H1 (cell line): ENCODE measurements around the gene IQSEC3. TPM values are rescaled to one million over a fixed set of nuclear protein-coding genes. Genes with fewer than 3 reads are reported as not detected.

Source experiments
- CBX8 ChIP-seq: fragments of 300-800, 300-1000 bp; sonication (generic); IDR thresholded peaks from 2 replicates; pipeline ENCODE4 v1.7.1; 2016; ENCODE audit warnings: low read depth, low read length, borderline replicate concordance
- CHD2 ChIP-seq: IDR thresholded peaks from 2 replicates; pipeline ENCODE4 v1.6.1; 2012; ENCODE audit warnings: low read length, improper control_type of control experiment
- HDAC6 ChIP-seq: IDR thresholded peaks from one replicate; pipeline ENCODE4 v1.7.1; 2012; ENCODE audit warnings: low read depth, mild to moderate bottlenecking, inconsistent platforms, low read length, moderate library complexity
- JUND ChIP-seq: IDR thresholded peaks from 2 replicates; pipeline ENCODE4 v1.6.1; 2011; ENCODE audit warnings: mild to moderate bottlenecking, improper control_type of control experiment, low read length
- TAF1 ChIP-seq: IDR thresholded peaks from 2 replicates; pipeline ENCODE4 v1.6.1; 2011; ENCODE audit warnings: mild to moderate bottlenecking, low read depth, low read length
- polyA plus RNA-seq, 7 experiments: library from polyadenylated mRNA; depleted of rRNA in 3 of 7; stranded (reverse) in 5 of 7; unstranded in 2 of 7; fragments of >200 nt in 5 of 7; fragments of 200-250 nt in 2 of 7; gene quantifications; 1 replicate in 5 of 7; 2 replicates in 1 of 7; 4 replicates in 1 of 7; pipeline versions ENCODE4 v1.2.1 to v1.2.3, GENCODE V29; 2011 to 2013; ENCODE audit warnings: missing spikeins in 2 of 7, mixed read lengths in 2 of 7
- total RNA-seq: library from RNA; stranded (reverse); fragmentation: NEBNext Ultra II Directional; extraction: Animal tissue kit (Norgen Biotek cat#: 25700); gene quantifications from 2 replicates; pipeline ENCODE4 v1.2.1, GENCODE V29; 2021

The IQSEC3 gene
- total and polyA plus RNA-seq, 2 of the 8 experiments (the other 6 are each of a cell fraction or from before 2014, with no cell fraction given): 1.2 to 3.1 TPM

GRCh38 chr12:223841-224240, 157.3 kb downstream of the IQSEC3 start (continued):
- no peak for TF ChIP-seq HDAC6
- no peak for TF ChIP-seq TAF1
- TF ChIP-seq CHD2: no peak
- no peak for TF ChIP-seq CBX8
- TF ChIP-seq JUND: no peak
